ENCODE measurements around the gene BCL10. TPM values are rescaled to one million over a fixed set of nuclear protein-coding genes. Genes with fewer than 3 reads are reported as not detected.

The BCL10 gene
- total and polyA plus RNA-seq, 2 of the 8 experiments (the other 6 are each of a cell fraction or from before 2014, with no cell fraction given) = 7.4 to 29.6 TPM

DNA sequence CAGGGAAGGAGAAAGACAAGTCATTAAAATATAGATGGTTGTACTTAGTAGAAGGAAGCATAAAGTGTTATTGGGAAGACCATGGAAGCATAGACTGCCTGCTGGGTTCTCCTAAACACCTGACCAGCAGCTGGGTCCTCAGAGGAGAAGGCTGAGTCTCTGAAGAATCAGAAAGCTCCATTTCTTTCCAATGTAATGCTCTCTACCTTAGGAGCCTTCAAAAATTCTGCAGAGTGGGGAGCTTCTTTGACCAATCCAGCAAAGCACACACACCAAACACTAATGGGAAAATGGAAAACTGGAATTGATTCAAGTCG lies 21.1 kb upstream of the BCL10 start:
- FAIRE-seq = no peak
- no peak for TF ChIP-seq NANOG (IDR thresholded peaks at IDR 0.05; ENCODE audit: insufficient read depth, low read depth, low read length, poor library complexity, severe bottlenecking)

More for the DNA sequence above, 21.1 kb upstream of the BCL10 start:
- H3K23me2 ChIP-seq (ENCODE audit: low read depth, low read length) = no peaks in the 10 kb centered on the region
- no peak overlapping the region for H4K8ac ChIP-seq (ENCODE audit: extremely low read depth, insufficient read depth, low read length)
- DNase-seq (ENCODE audit: low read depth in 1 of 2, low spot score in 2 of 2) = no peak
- H4K20me1 ChIP-seq (replicated peaks in 1 of 2; ENCODE audit: control insufficient read depth in 1 of 2, insufficient read depth in 2 of 2, low read length in 2 of 2) = no peaks in the 10 kb centered on the region
- no peak overlapping the region for H2BK120ac ChIP-seq (replicated peaks; ENCODE audit: low read depth, low read length)
- ChIA-PET CTCF (ENCODE audit: partially characterized antibody) (interaction anchor here (0.7 to 5.8 kb wide), 6 partner anchors 8 to 141 kb away, joined by 3 to 25 read pairs (median 4); no protein-coding TSS in a partner anchor), POLR2A (ENCODE audit: partially characterized antibody) (no interaction called here)
- no peak overlapping the region for H3K56ac ChIP-seq (replicated peaks; ENCODE audit: insufficient read length, low read depth, low read length)
- 100% methylated on average over 1 of the region's 1 CpG; no CpG with 5 or more reads in 1 of the 2 experiments for WGBS, 2 experiments (ENCODE audit: extremely low coverage in 1 of 2, insufficient coverage in 1 of 2, insufficient read length in 1 of 2, insufficient replicate concordance in 2 of 2, low coverage in 1 of 2, low lambda C conversion rate in 2 of 2, missing lambda C conversion rate in 1 of 2)
- H3K4me3 ChIP-seq (ENCODE audit: extremely low read depth in 1 of 4, insufficient read depth in 2 of 4, low read depth in 3 of 4, low read length in 4 of 4) = no peak overlapping the region
- no peak overlapping the region for H2BK5ac ChIP-seq (ENCODE audit: low read depth, low read length)
- H3K36me3 ChIP-seq (ENCODE audit: control insufficient read depth in 2 of 4, insufficient read depth in 4 of 4, low read length in 3 of 4) = no peaks in the 10 kb centered on the region
- no peak overlapping the region for H4K5ac ChIP-seq (ENCODE audit: insufficient read length, low read depth, low read length)
- no peak overlapping the region for H2AFZ ChIP-seq (ENCODE audit: low read length)
- no peaks in the 10 kb centered on the region for H3K9me3 ChIP-seq (ENCODE audit: insufficient read depth in 2 of 2, low read depth in 1 of 2, low read length in 1 of 2)
- no peak overlapping the region for H2AK5ac ChIP-seq (ENCODE audit: low read depth, low read length)
- H3K27me3 ChIP-seq (replicated peaks in 1 of 4; ENCODE audit: control insufficient read depth in 3 of 4, extremely low read depth in 1 of 4, insufficient read depth in 3 of 4, low read length in 3 of 4) = no peaks in the 10 kb centered on the region
- no peak overlapping the region for H3K14ac ChIP-seq (ENCODE audit: insufficient read length)
- H3K23ac ChIP-seq (ENCODE audit: insufficient read length) = no peak overlapping the region
- no peaks in the 10 kb centered on the region for H3K79me2 ChIP-seq (ENCODE audit: control insufficient read depth in 1 of 2, insufficient read depth in 2 of 2, low read length in 2 of 2)
- no peak overlapping the region for H2BK15ac ChIP-seq (ENCODE audit: low read length)
- H3K27ac ChIP-seq (ENCODE audit: low read depth, low read length) = no peak overlapping the region
- no peak overlapping the region for H3K4me2 ChIP-seq (ENCODE audit: insufficient read depth in 1 of 2, low read depth in 2 of 2, low read length in 2 of 2)
- H3K79me1 ChIP-seq (ENCODE audit: low read depth, low read length) = no peaks in the 10 kb centered on the region
- H2BK12ac ChIP-seq (ENCODE audit: low read depth, low read length) = no peak overlapping the region
- peaks cover 0 to 2% (median 0%) of the 10 kb centered on the region in 4 experiments; a peak in 1 of 7 replicates for H3K4me1 ChIP-seq (replicated peaks in 1 of 4; ENCODE audit: control insufficient read depth in 3 of 4, insufficient read depth in 4 of 4, low read length in 3 of 4)
- H3K4ac ChIP-seq (replicated peaks; ENCODE audit: insufficient read length, low read depth, low read length) = no peak overlapping the region
- no peak overlapping the region for H2BK20ac ChIP-seq (ENCODE audit: low read length)
- H3K9ac ChIP-seq (replicated peaks in 1 of 4; ENCODE audit: extremely low read depth in 1 of 4, low read depth in 3 of 4, low read length in 3 of 4) = no peak overlapping the region
- H4K91ac ChIP-seq (replicated peaks; ENCODE audit: insufficient read length, low read length) = no peak overlapping the region
- H3K18ac ChIP-seq (ENCODE audit: extremely low read depth, low read length) = no peak overlapping the region

Measured in H1 (cell line).